ENCODE data around the gene TADA3. TPM values are rescaled to one million over a fixed set of nuclear protein-coding genes. Genes with fewer than 3 reads are reported as not detected.

TADA3 gene
- total RNA-seq (2014; rRNA removed; shearing (Covaris generic)): 50.1 and 50.9 TPM in 2 replicates

GRCh38 chr3:9792405-9793160 lies at the start of gene TADA3, which contains the start of gene ARPC4:
Gene TADA3 (minus strand): TSS chr3:9792473. CDS start chr3:9791466, 1,007 bp downstream.
Gene ARPC4 (plus strand): TSS chr3:9793082. CDS start chr3:9793122, 40 bp downstream.
- peak; percentile 90 for DNase-seq (ENCODE audit: low read depth)

GRCh38 chr3:9841015-9841414 lies 48.7 kb upstream of the TADA3 start:
- DNase-seq (ENCODE audit: low read depth): no peak

GRCh38 chr3:9838856-9839255 lies 46.6 kb upstream of the TADA3 start:
- no peak for DNase-seq (ENCODE audit: low read depth)

- no peak for DNase-seq (ENCODE audit: low read depth)
Measured at GRCh38 chr3:9837701-9838582, 45.7 kb upstream of the TADA3 start.

GRCh38 chr3:9834520-9835380 lies 42.5 kb upstream of the TADA3 start:
- DNase-seq (ENCODE audit: low read depth): no peak

GRCh38 chr3:9833078-9833477 lies 40.8 kb upstream of the TADA3 start:
- DNase-seq (ENCODE audit: low read depth): no peak

- no peak for DNase-seq (ENCODE audit: low read depth)
Measured at GRCh38 chr3:9831253-9831652, 39.0 kb upstream of the TADA3 start.

- DNase-seq (ENCODE audit: low read depth): no peak
Measured at GRCh38 chr3:9828801-9829755, 36.8 kb upstream of the TADA3 start.

GRCh38 chr3:9826815-9827573 lies 34.7 kb upstream of the TADA3 start:
- DNase-seq (ENCODE audit: low read depth): peak; percentile 44

- DNase-seq (ENCODE audit: low read depth): no peak
Measured at GRCh38 chr3:9825451-9826040, 33.3 kb upstream of the TADA3 start.

- DNase-seq (ENCODE audit: low read depth): no peak
Measured at GRCh38 chr3:9820946-9821345, 28.7 kb upstream of the TADA3 start.

- DNase-seq (ENCODE audit: low read depth): no peak
Measured at GRCh38 chr3:9820543-9820942, 28.3 kb upstream of the TADA3 start.

GRCh38 chr3:9818666-9819335 lies 26.5 kb upstream of the TADA3 start:
- DNase-seq (ENCODE audit: low read depth): no peak

- no peak for DNase-seq (ENCODE audit: low read depth)
Measured at GRCh38 chr3:9817436-9817835, 25.2 kb upstream of the TADA3 start.

GRCh38 chr3:9815986-9816385 lies 23.7 kb upstream of the TADA3 start:
- no peak for DNase-seq (ENCODE audit: low read depth)

- no peak for DNase-seq (ENCODE audit: low read depth)
Measured at GRCh38 chr3:9812870-9813483, 20.7 kb upstream of the TADA3 start.

- no peak for DNase-seq (ENCODE audit: low read depth)
Measured at GRCh38 chr3:9810846-9811245, 18.6 kb upstream of the TADA3 start.

GRCh38 chr3:9810433-9810770 lies 18.1 kb upstream of the TADA3 start:
- no peak for DNase-seq (ENCODE audit: low read depth)
